NT2/D1 (cell line): ENCODE data around the gene KSR1.

Experiments
- SUZ12 ChIP-seq: IDR thresholded peaks from 2 replicates; pipeline ENCODE4 v1.6.1; 2011; ENCODE audit not compliant: insufficient read length, insufficient read depth; ENCODE audit errors: extremely low read depth
- YY1 ChIP-seq: IDR thresholded peaks from 2 replicates; pipeline ENCODE4 v1.6.1; 2011; ENCODE audit not compliant: insufficient read length, insufficient read depth
- ZNF274 ChIP-seq: IDR thresholded peaks from 2 replicates; pipeline ENCODE4 v1.6.1; 2011; ENCODE audit warnings: mild to moderate bottlenecking, low read depth, low read length

DNA sequence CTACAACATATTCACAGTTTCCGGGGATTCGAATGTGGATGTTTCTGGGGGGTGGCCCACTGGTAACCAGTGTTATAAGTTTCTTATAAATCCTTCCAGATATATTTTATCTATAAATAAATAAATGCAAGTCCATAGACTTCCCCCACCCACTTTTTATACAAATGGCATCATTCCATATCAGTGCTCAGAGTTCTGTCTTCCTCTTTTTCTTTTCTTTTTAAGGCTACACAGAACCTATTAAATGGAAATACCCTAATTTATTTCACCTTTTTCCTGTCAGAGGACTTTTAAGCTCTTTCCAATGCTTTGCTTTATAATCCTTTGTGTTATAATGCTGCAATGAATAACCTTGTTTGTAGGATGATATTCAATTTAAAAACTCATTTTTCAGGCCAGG is 178.5 kb downstream of the KSR1 start:
- TF ChIP-seq ZNF274 (no peak), YY1 (no peak), SUZ12 (no peak)
